Measurements from ENCODE around the gene ERCC2. TPM values are rescaled to one million over a fixed set of nuclear protein-coding genes. Genes with fewer than 3 reads are reported as not detected.

ERCC2 gene
- total RNA-seq, 1 donor from 2014 or later, result 39.4 TPM

- no peak for DNase-seq (ENCODE audit: low read depth, low spot score)
Measured at GRCh38 chr19:45401815-45402214, 31.4 kb upstream of the ERCC2 start.

- DNase-seq (ENCODE audit: low read depth, low spot score), result no peak
Measured at GRCh38 chr19:45400192-45400591, 29.8 kb upstream of the ERCC2 start.

GRCh38 chr19:45395821-45396617 is 25.6 kb upstream of the ERCC2 start:
- DNase-seq (ENCODE audit: low read depth, low spot score), result no peak

GRCh38 chr19:45391871-45392665 is 21.7 kb upstream of the ERCC2 start:
- no peak for DNase-seq (ENCODE audit: low read depth, low spot score)

GRCh38 chr19:45391346-45391745 is 21.0 kb upstream of the ERCC2 start:
- no peak for DNase-seq (ENCODE audit: low read depth, low spot score)

- no peak for DNase-seq (ENCODE audit: low read depth, low spot score)
Measured at GRCh38 chr19:45385392-45386221, 15.2 kb upstream of the ERCC2 start.

GRCh38 chr19:45382426-45382825 is 12.1 kb upstream of the ERCC2 start:
- DNase-seq (ENCODE audit: low read depth, low spot score), result no peak

- no peak for DNase-seq (ENCODE audit: low read depth, low spot score)
Measured at GRCh38 chr19:45380107-45380506, 9.7 kb upstream of the ERCC2 start.

GRCh38 chr19:45376045-45376724 is 5.8 kb upstream of the ERCC2 start:
- peak; percentile 91 for DNase-seq (ENCODE audit: low read depth, low spot score)

GRCh38 chr19:45368737-45369340 is 1.5 kb downstream of the ERCC2 start:
- no peak for DNase-seq (ENCODE audit: low read depth, low spot score)

- no peak for DNase-seq (ENCODE audit: low read depth, low spot score)
Measured at GRCh38 chr19:45368127-45368526, 2.2 kb downstream of the ERCC2 start.

- DNase-seq (ENCODE audit: low read depth, low spot score), result no peak
Measured at GRCh38 chr19:45364696-45365095, 5.7 kb downstream of the ERCC2 start.

- no peak for DNase-seq (ENCODE audit: low read depth, low spot score)
Measured at GRCh38 chr19:45363861-45364459, 6.4 kb downstream of the ERCC2 start.

GRCh38 chr19:45362291-45362690 is 8.1 kb downstream of the ERCC2 start:
- no peak for DNase-seq (ENCODE audit: low read depth, low spot score)

- DNase-seq (ENCODE audit: low read depth, low spot score), result no peak
Measured at GRCh38 chr19:45361608-45362007, 8.8 kb downstream of the ERCC2 start.

- no peak for DNase-seq (ENCODE audit: low read depth, low spot score)
Measured at GRCh38 chr19:45358213-45358792, 12.1 kb downstream of the ERCC2 start.

GRCh38 chr19:45357445-45357783 is 13.0 kb downstream of the ERCC2 start:
- no peak for DNase-seq (ENCODE audit: low read depth, low spot score)

- DNase-seq (ENCODE audit: low read depth, low spot score), result no peak
Measured at GRCh38 chr19:45356760-45357444, 13.5 kb downstream of the ERCC2 start.

GRCh38 chr19:45355910-45356309 is 14.5 kb downstream of the ERCC2 start:
- DNase-seq (ENCODE audit: low read depth, low spot score), result no peak

GRCh38 chr19:45355402-45355801 is 15.0 kb downstream of the ERCC2 start:
- no peak for DNase-seq (ENCODE audit: low read depth, low spot score)
